Activated T-helper 1 cell treated with anti-CD3 and anti-CD28 coated beads, Interleukin-12 subunit alpha, Interleukin-12 subunit beta, Interleukin-2, Interleukin-4 antibody, amounts not matched to agents 30 ng/mL and 10 ng/mL and 1 ng/mL, durations not matched to agents 14 hours and 24 hours and 36 hours (primary cell): ENCODE results near the gene PTPRF. TPM values are rescaled to one million over a fixed set of nuclear protein-coding genes. Genes with fewer than 3 reads are reported as not detected.
"Not testable (repeated sequence)": the region's sequence is repeated elsewhere in the genome, so short reads cannot be mapped to it uniquely, and the experiment has no call there.

ENCODE experiments used
- DNase-seq: peaks from one replicate; pipeline ENCODE4 v3.0.0; 2021; ENCODE audit warnings: low spot score
- H3K27ac Mint-ChIP-seq: one replicate; pipeline ENCODE4 v1.8.0; 2021; ENCODE audit warnings: mild to moderate bottlenecking, mixed read lengths
- H3K27me3 Mint-ChIP-seq: one replicate; pipeline ENCODE4 v1.8.0; 2022; ENCODE audit warnings: mild to moderate bottlenecking, moderate library complexity, mixed read lengths; ENCODE audit not compliant: insufficient read depth
- H3K36me3 Mint-ChIP-seq: one replicate; pipeline ENCODE4 v1.8.0; 2021; ENCODE audit warnings: low read depth, mixed read lengths
- H3K4me1 Mint-ChIP-seq: one replicate; pipeline ENCODE4 v1.8.0; 2021; ENCODE audit warnings: low read depth, mixed read lengths
- H3K4me3 Mint-ChIP-seq: one replicate; pipeline ENCODE4 v1.8.0; 2021; ENCODE audit warnings: mild to moderate bottlenecking, moderate library complexity, mixed read lengths
- H3K9me3 Mint-ChIP-seq: one replicate; pipeline ENCODE4 v1.8.0; 2021; ENCODE audit warnings: mixed read lengths
- intact Hi-C: fragments of 100-400 bp; cut with micrococcal nuclease; formaldehyde crosslinking; loops from one replicate; pipeline ENCODE4 v1.15.1; 2024
- total RNA-seq: library from RNA; stranded (reverse); gene quantifications from 2 replicates; pipeline ENCODE4 v1.2.3, GENCODE V29; 2022

The PTPRF gene
- 0.69 and 0.93 TPM in 2 replicates for total RNA-seq

GRCh38 chr1:43530483-43531106, at the start of gene PTPRF:
Gene PTPRF, plus strand, starts transcription at chr1:43530883. Its CDS starts 14,193 bp downstream, at chr1:43545076.
- Mint-ChIP-seq H3K9me3 (no peaks in the 10 kb centered on the region), H3K4me1 (peaks cover 21% of the 10 kb centered on the region), H3K27ac (peak within 1 kb of the TSS; percentile 67), H3K27me3 (peaks cover 41% of the 10 kb centered on the region), H3K4me3 (peak within 1 kb of the TSS; percentile 86), H3K36me3 (peaks cover 3% of the 10 kb centered on the region)
- intact Hi-C loops = loop anchor here (2.0 kb wide), 1 partner anchor 416 kb away; the partner anchor contains the start of gene IPO13
- peak; percentile 11 for DNase-seq

- H3K36me3 Mint-ChIP-seq = no peaks in the 10 kb centered on the region
- no peak for DNase-seq
- H3K4me1 Mint-ChIP-seq = peaks cover 6% of the 10 kb centered on the region
- no peaks in the 10 kb centered on the region for H3K9me3 Mint-ChIP-seq
- no peak overlapping the region for H3K4me3 Mint-ChIP-seq
- intact Hi-C loops = no loop called here
- H3K27ac Mint-ChIP-seq = no peak overlapping the region
- H3K27me3 Mint-ChIP-seq = peaks cover 13% of the 10 kb centered on the region
Observed at GRCh38 chr1:43481491-43481890, 49.2 kb upstream of the PTPRF start.

- DNase-seq = no peak
- peaks cover 6% of the 10 kb centered on the region for H3K4me1 Mint-ChIP-seq
- H3K4me3 Mint-ChIP-seq = no peak overlapping the region
- no peaks in the 10 kb centered on the region for H3K36me3 Mint-ChIP-seq
- intact Hi-C loops = no loop called here
- peaks cover 9% of the 10 kb centered on the region for H3K27me3 Mint-ChIP-seq
- peaks cover 5% of the 10 kb centered on the region for H3K9me3 Mint-ChIP-seq
- H3K27ac Mint-ChIP-seq = no peak overlapping the region
Observed at GRCh38 chr1:43482215-43482614, 48.5 kb upstream of the PTPRF start.

GRCh38 chr1:43484367-43484766, 46.3 kb upstream of the PTPRF start:
- no peak overlapping the region for H3K4me3 Mint-ChIP-seq
- H3K27me3 Mint-ChIP-seq = peaks cover 2% of the 10 kb centered on the region
- H3K9me3 Mint-ChIP-seq = peaks cover 16% of the 10 kb centered on the region
- intact Hi-C loops = no loop called here
- no peak overlapping the region for H3K27ac Mint-ChIP-seq
- no peak for DNase-seq
- H3K4me1 Mint-ChIP-seq = peaks cover 6% of the 10 kb centered on the region
- H3K36me3 Mint-ChIP-seq = no peaks in the 10 kb centered on the region

GRCh38 chr1:43488165-43488564, 42.5 kb upstream of the PTPRF start:
- H3K27ac Mint-ChIP-seq = no peak overlapping the region
- H3K9me3 Mint-ChIP-seq = peaks cover 29% of the 10 kb centered on the region
- no peak overlapping the region for H3K4me3 Mint-ChIP-seq
- DNase-seq = no peak
- H3K27me3 Mint-ChIP-seq = no peaks in the 10 kb centered on the region
- intact Hi-C loops = no loop called here
- no peaks in the 10 kb centered on the region for H3K36me3 Mint-ChIP-seq
- H3K4me1 Mint-ChIP-seq = no peaks in the 10 kb centered on the region

GRCh38 chr1:43491061-43491460, 39.6 kb upstream of the PTPRF start:
- H3K4me1 Mint-ChIP-seq = no peaks in the 10 kb centered on the region
- H3K27me3 Mint-ChIP-seq = peaks cover 10% of the 10 kb centered on the region
- no peak overlapping the region for H3K4me3 Mint-ChIP-seq
- intact Hi-C loops = no loop called here
- H3K9me3 Mint-ChIP-seq = peaks cover 29% of the 10 kb centered on the region
- DNase-seq = no peak
- no peak overlapping the region for H3K27ac Mint-ChIP-seq
- no peaks in the 10 kb centered on the region for H3K36me3 Mint-ChIP-seq

GRCh38 chr1:43492826-43493225, 37.9 kb upstream of the PTPRF start:
- peaks cover 21% of the 10 kb centered on the region for H3K9me3 Mint-ChIP-seq
- no peak for DNase-seq
- no peaks in the 10 kb centered on the region for H3K4me1 Mint-ChIP-seq
- intact Hi-C loops = no loop called here
- no peak overlapping the region for H3K27ac Mint-ChIP-seq
- no peaks in the 10 kb centered on the region for H3K36me3 Mint-ChIP-seq
- H3K27me3 Mint-ChIP-seq = peaks cover 10% of the 10 kb centered on the region
- H3K4me3 Mint-ChIP-seq = no peak overlapping the region

GRCh38 chr1:43493661-43494450, 36.8 kb upstream of the PTPRF start:
- Mint-ChIP-seq H3K9me3 (peaks cover 14% of the 10 kb centered on the region), H3K4me1 (no peaks in the 10 kb centered on the region), H3K36me3 (no peaks in the 10 kb centered on the region), H3K4me3 (no peak overlapping the region), H3K27ac (no peak overlapping the region), H3K27me3 (peaks cover 10% of the 10 kb centered on the region)
- intact Hi-C loops = no loop called here
- no peak for DNase-seq

- Mint-ChIP-seq H3K27ac (no peak overlapping the region), H3K4me3 (no peak overlapping the region)
- intact Hi-C loops = no loop called here
Observed at GRCh38 chr1:43495204-43495603, 35.5 kb upstream of the PTPRF start.

GRCh38 chr1:43499898-43500297, 30.8 kb upstream of the PTPRF start:
- Mint-ChIP-seq H3K27ac (no peak overlapping the region), H3K9me3 (no peaks in the 10 kb centered on the region), H3K4me1 (no peaks in the 10 kb centered on the region), H3K4me3 (no peak overlapping the region), H3K36me3 (no peaks in the 10 kb centered on the region), H3K27me3 (peaks cover 3% of the 10 kb centered on the region)
- DNase-seq = no peak
- intact Hi-C loops = no loop called here

More at GRCh38 chr1:43495204-43495603, 35.5 kb upstream of the PTPRF start:
- H3K9me3 Mint-ChIP-seq = peaks cover 8% of the 10 kb centered on the region
- no peak for DNase-seq
- peaks cover 10% of the 10 kb centered on the region for H3K27me3 Mint-ChIP-seq
- no peaks in the 10 kb centered on the region for H3K36me3 Mint-ChIP-seq
- H3K4me1 Mint-ChIP-seq = no peaks in the 10 kb centered on the region

- H3K36me3 Mint-ChIP-seq, H3K27ac Mint-ChIP-seq, H3K4me3 Mint-ChIP-seq, DNase-seq, H3K9me3 Mint-ChIP-seq, intact Hi-C loops, H3K4me1 Mint-ChIP-seq, H3K27me3 Mint-ChIP-seq: not testable (repeated sequence)
Observed at GRCh38 chr1:43501806-43502205, 28.9 kb upstream of the PTPRF start.

- Mint-ChIP-seq H3K4me1 (peaks cover 4% of the 10 kb centered on the region), H3K36me3 (no peaks in the 10 kb centered on the region), H3K27ac (no peak overlapping the region), H3K9me3 (no peaks in the 10 kb centered on the region), H3K27me3 (peaks cover 1% of the 10 kb centered on the region), H3K4me3 (no peak overlapping the region)
- intact Hi-C loops = no loop called here
- DNase-seq = no peak
Observed at GRCh38 chr1:43503534-43503933, 27.1 kb upstream of the PTPRF start.

GRCh38 chr1:43505077-43505780, 25.5 kb upstream of the PTPRF start:
- H3K9me3 Mint-ChIP-seq = no peaks in the 10 kb centered on the region
- H3K36me3 Mint-ChIP-seq = no peaks in the 10 kb centered on the region
- no peak overlapping the region for H3K4me3 Mint-ChIP-seq
- intact Hi-C loops = no loop called here
- H3K27ac Mint-ChIP-seq = no peak overlapping the region
- DNase-seq = no peak
- peaks cover 1% of the 10 kb centered on the region for H3K27me3 Mint-ChIP-seq
- peaks cover 16% of the 10 kb centered on the region for H3K4me1 Mint-ChIP-seq
